CD4-positive, alpha-beta T cell (primary cell): Measurements from ENCODE around the gene ANKRD44. TPM values are rescaled to one million over a fixed set of nuclear protein-coding genes. Genes with fewer than 3 reads are reported as not detected.

Experiments
- ATAC-seq: fragments of 200-7000 bp; cut with Tn5 transposase; one replicate; pipeline ENCODE4 v1.10.0; 2022; ENCODE audit warnings: mild to moderate bottlenecking; ENCODE audit not compliant: poor library complexity
- CTCF ChIA-PET: fragments of 350-600 bp; sonication (Branson Sonifier 250); formaldehyde crosslinking; loops from one replicate; lab custom pipeline; 2021; ENCODE audit warnings: antibody characterized with exemption, inconsistent platforms; lab: Charles Lee
- POLR2A ChIA-PET: fragments of 350-600 bp; sonication (Branson Sonifier 250); formaldehyde crosslinking; loops from one replicate; lab custom pipeline; 2021; ENCODE audit warnings: antibody characterized with exemption, inconsistent platforms; lab: Charles Lee
- DNase-seq, 14 experiments: peaks; one replicate each; pipeline ENCODE4 v3.0.0-alpha.2; 2013 to 2020; ENCODE audit warnings: mixed read lengths in 2 of 14
- H3K27ac ChIP-seq, 2 donors: one replicate each; pipeline versions ENCODE4 v1.5.1 to v1.7.0; 2013; ENCODE audit warnings: low read length in 2 of 2, low read depth in 1 of 2, mild to moderate bottlenecking in 1 of 2
- H3K27me3 ChIP-seq, 2 experiments: 1 replicate in 1 of 2; 2 replicates in 1 of 2; pipeline versions ENCODE4 v1.6.1 to v1.7.0; 2013; ENCODE audit warnings: low read length in 2 of 2, control low read depth in 1 of 2, mild to moderate bottlenecking in 1 of 2, moderate library complexity in 1 of 2; ENCODE audit not compliant: insufficient read depth in 2 of 2, control insufficient read depth in 1 of 2
- H3K36me3 ChIP-seq: one replicate; pipeline ENCODE4 v1.6.1; 2013; ENCODE audit warnings: low read length, control low read depth; ENCODE audit not compliant: insufficient read depth
- H3K4me1 ChIP-seq: one replicate; pipeline ENCODE4 v1.6.1; 2013; ENCODE audit warnings: low read length, control low read depth; ENCODE audit not compliant: insufficient read depth
- H3K4me3 ChIP-seq: one replicate; pipeline ENCODE4 v1.5.1; 2013; ENCODE audit warnings: mild to moderate bottlenecking, low read length, moderate library complexity
- H3K9me3 ChIP-seq, 2 experiments: 1 replicate in 1 of 2; 2 replicates in 1 of 2; pipeline versions ENCODE4 v1.6.1 to v1.7.0; 2013; ENCODE audit warnings: low read length in 2 of 2, mild to moderate bottlenecking in 2 of 2, control low read depth in 1 of 2, moderate library complexity in 1 of 2; ENCODE audit not compliant: control insufficient read depth in 1 of 2, insufficient read depth in 1 of 2
- H3K27ac Mint-ChIP-seq: one replicate; pipeline ENCODE4 v1.8.0; 2020; ENCODE audit warnings: mixed read lengths
- H3K27me3 Mint-ChIP-seq: one replicate; pipeline ENCODE4 v1.8.0; 2021; ENCODE audit warnings: mixed read lengths
- H3K36me3 Mint-ChIP-seq: one replicate; pipeline ENCODE4 v1.8.0; 2021; ENCODE audit warnings: low read depth, mixed read lengths
- H3K4me1 Mint-ChIP-seq: one replicate; pipeline ENCODE4 v1.8.0; 2021; ENCODE audit warnings: low read depth, mixed read lengths
- H3K4me3 Mint-ChIP-seq: one replicate; pipeline ENCODE4 v1.8.0; 2020; ENCODE audit warnings: mild to moderate bottlenecking, mixed read lengths
- H3K9me3 Mint-ChIP-seq: one replicate; pipeline ENCODE4 v1.8.0; 2020; ENCODE audit warnings: mixed read lengths
- intact Hi-C, 2 experiments: fragments of 100-400 bp; cut with DNase I in 1 of 2; cut with micrococcal nuclease in 1 of 2; formaldehyde crosslinking; loops; one replicate each; pipeline versions ENCODE4 v1.15.1 to v1.9.0; 2023 to 2025; cut with DNase I, micrococcal nuclease
- total RNA-seq, 174 experiments: library from RNA in 2 of 174; stranded (reverse) in 2 of 174; gene quantifications; one replicate each; pipeline ENCODE4 v1.2.3 and lab custom pipeline; 2021 to 2026
- TF ChIP-seq, protein P1 (sequence below): fragments of 200-600 bp; IDR thresholded peaks from one replicate; pipeline ENCODE4 v1.8.0; 2022; ENCODE audit warnings: antibody characterized with exemption, mild to moderate bottlenecking

ANKRD44 gene
- total RNA-seq, 2 experiments from 2014 or later = 170 to 186 TPM

DNA sequence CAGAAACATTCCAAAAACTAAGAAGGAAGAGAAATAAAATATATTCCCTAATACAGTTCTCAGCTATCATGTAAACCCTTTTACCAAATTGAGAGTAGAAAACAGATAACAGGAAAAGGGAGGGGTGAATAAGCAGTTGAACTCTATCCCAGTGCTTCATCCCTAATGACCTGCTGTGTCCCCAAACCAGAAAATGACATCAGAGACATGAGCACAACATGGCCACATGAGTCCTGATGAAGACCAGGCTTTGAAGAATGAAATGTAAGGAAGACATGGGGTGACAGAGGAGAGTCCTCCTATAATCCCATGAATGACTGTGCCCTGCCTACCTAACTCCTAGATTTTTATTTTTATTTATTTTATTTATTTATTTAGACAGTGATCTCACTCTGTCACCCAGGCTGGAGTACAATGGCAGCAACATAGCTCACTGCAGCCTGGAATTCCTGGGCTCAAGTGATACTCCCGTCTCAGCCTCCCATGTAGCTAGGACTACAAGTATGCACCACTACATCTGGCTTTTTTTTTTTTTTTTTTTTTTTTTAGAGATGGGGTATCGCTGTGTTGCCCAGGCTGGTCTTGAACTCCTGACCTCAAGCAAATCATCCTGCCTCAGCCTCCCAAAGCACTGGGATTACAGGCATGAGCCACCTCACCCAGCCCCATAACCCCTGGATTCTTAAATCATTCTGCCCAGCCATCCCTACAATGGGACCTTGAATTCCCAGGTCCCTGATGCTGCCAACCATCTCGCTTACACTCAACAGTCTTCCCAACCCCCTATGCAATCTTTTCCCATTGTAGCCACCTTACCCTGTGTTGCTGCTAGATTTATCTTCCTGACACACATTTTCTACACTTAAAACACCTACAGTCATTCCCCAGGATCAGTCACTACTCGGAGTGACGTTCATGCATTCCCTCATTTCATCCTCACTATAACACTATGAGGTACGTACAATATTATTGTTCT lies 64.5 kb downstream of the ANKRD44 start:
- Histone ChIP-seq H3K4me1 (peaks cover 68% of the 10 kb centered on the region), H3K9me3 (no peaks in the 10 kb centered on the region), H3K36me3 (peaks cover 20% of the 10 kb centered on the region), H3K4me3 (no peak overlapping the region), H3K27me3 (no peaks in the 10 kb centered on the region), H3K27ac (peak overlapping the region in 1 of 2 donors; percentile 8)
- Mint-ChIP-seq H3K27me3 (no peaks in the 10 kb centered on the region), H3K36me3 (peaks cover 57% of the 10 kb centered on the region), H3K9me3 (no peaks in the 10 kb centered on the region), H3K4me1 (peaks cover 91% of the 10 kb centered on the region), H3K27ac (peak overlapping the region; percentile 94), H3K4me3 (peak overlapping the region; percentile 30)
- CTCF ChIA-PET = no interaction called here
- POLR2A ChIA-PET = interaction anchor here (1.0 to 12.9 kb wide), 5 partner anchors 8 to 61 kb away, joined by 3 to 164 read pairs (median 5); partner anchors contain the start of gene ANKRD44
- ATAC-seq (no peak), DNase-seq (no peak)
- TF ChIP-seq, protein P1, sequence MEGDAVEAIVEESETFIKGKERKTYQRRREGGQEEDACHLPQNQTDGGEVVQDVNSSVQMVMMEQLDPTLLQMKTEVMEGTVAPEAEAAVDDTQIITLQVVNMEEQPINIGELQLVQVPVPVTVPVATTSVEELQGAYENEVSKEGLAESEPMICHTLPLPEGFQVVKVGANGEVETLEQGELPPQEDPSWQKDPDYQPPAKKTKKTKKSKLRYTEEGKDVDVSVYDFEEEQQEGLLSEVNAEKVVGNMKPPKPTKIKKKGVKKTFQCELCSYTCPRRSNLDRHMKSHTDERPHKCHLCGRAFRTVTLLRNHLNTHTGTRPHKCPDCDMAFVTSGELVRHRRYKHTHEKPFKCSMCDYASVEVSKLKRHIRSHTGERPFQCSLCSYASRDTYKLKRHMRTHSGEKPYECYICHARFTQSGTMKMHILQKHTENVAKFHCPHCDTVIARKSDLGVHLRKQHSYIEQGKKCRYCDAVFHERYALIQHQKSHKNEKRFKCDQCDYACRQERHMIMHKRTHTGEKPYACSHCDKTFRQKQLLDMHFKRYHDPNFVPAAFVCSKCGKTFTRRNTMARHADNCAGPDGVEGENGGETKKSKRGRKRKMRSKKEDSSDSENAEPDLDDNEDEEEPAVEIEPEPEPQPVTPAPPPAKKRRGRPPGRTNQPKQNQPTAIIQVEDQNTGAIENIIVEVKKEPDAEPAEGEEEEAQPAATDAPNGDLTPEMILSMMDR = no peak
- intact Hi-C loops = no loop called here

DNA sequence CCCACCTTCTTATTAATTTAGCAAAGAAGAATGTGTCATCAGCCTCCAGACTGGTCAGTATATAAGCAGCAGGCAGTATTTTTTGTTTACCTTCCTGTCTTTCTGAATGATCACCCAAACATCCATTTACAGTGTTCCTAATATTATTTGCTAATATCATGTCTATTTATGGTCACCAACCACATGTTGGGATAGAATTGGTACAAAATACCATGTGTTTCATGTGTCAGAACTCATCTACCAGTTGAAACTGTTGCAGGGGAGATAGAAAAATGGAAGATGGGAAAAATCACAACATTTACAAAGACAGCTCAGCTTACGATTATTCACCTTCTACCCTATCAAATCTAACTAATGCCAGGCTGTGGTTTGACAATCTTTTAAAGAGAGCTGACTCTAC lies 66.2 kb downstream of the ANKRD44 start:
- Histone ChIP-seq H3K27ac (no peak overlapping the region), H3K36me3 (peaks cover 12% of the 10 kb centered on the region), H3K4me3 (no peak overlapping the region), H3K27me3 (no peaks in the 10 kb centered on the region), H3K9me3 (no peaks in the 10 kb centered on the region), H3K4me1 (peaks cover 73% of the 10 kb centered on the region)
- Mint-ChIP-seq H3K27ac (peak overlapping the region; percentile 72), H3K4me1 (peaks cover 89% of the 10 kb centered on the region), H3K27me3 (no peaks in the 10 kb centered on the region), H3K9me3 (no peaks in the 10 kb centered on the region), H3K36me3 (peaks cover 48% of the 10 kb centered on the region), H3K4me3 (peak overlapping the region; percentile 21)
- CTCF ChIA-PET = interaction anchor here (0.7 to 1.0 kb wide), 3 partner anchors 11 to 53 kb away, joined by 3 read pairs; no protein-coding TSS in a partner anchor
- TF ChIP-seq, protein P1 = no peak
- DNase-seq (no peak), ATAC-seq (no peak)
- POLR2A ChIA-PET = interaction anchor here (0.9 to 12.9 kb wide), 9 partner anchors 11 to 63 kb away, joined by 3 to 164 read pairs (median 3); partner anchors contain the start of gene ANKRD44
- intact Hi-C loops = no loop called here

DNA sequence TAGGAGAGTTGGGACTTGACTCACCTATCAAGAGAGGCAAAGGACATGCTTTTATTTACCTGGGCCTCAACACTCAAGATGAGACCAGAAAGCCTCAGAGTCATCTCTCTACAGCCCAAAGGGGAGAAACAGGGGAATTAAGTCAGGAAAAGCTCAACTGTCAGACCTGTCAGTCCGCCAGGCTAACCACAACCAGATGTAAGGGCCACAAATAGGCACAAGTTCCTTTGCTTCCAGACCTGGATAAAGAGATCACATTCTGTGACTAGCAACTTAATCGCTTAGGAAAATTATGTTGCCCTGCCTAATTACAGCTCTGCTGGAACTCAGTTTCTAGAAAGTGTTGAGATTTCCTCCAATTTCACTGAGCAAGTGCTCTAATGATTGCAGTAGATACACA lies 67.9 kb downstream of the ANKRD44 start:
- Histone ChIP-seq H3K9me3 (no peaks in the 10 kb centered on the region), H3K4me1 (peaks cover 75% of the 10 kb centered on the region), H3K4me3 (no peak overlapping the region), H3K27me3 (no peaks in the 10 kb centered on the region), H3K27ac (peak overlapping the region; percentile 9 to 19), H3K36me3 (peaks cover 11% of the 10 kb centered on the region)
- peaks cover 89% of the 10 kb centered on the region for H3K4me1 Mint-ChIP-seq
- TF ChIP-seq, protein P1 = no peak
- ATAC-seq = no peak
- no peak for DNase-seq
- intact Hi-C loops = loop anchor here in 1 of 2 experiments (1.0 kb wide), 1 partner anchor 22 kb away; no protein-coding TSS in a partner anchor
- H3K27ac Mint-ChIP-seq = peak overlapping the region; percentile 81
- POLR2A ChIA-PET = interaction anchor here (0.6 to 12.9 kb wide), 7 partner anchors 8 to 1115 kb away, joined by 3 to 164 read pairs (median 3); partner anchors contain the start of gene ANKRD44
- H3K9me3 Mint-ChIP-seq = no peaks in the 10 kb centered on the region
- H3K4me3 Mint-ChIP-seq = peak overlapping the region; percentile 47
- peaks cover 37% of the 10 kb centered on the region for H3K36me3 Mint-ChIP-seq
- H3K27me3 Mint-ChIP-seq = no peaks in the 10 kb centered on the region
- CTCF ChIA-PET = no interaction called here
